ENCODE measurements around the gene PPP2R5C.

GRCh38 chr14:101714394-101714793, 47.1 kb upstream of the PPP2R5C start:
- TF ChIP-seq MAZ (CRISPR knock-in tag; conservative IDR thresholded peaks at IDR 0.05 in 1 of 2, IDR thresholded peaks at IDR 0.05 in 1 of 2), result no peak
- no peak for TF ChIP-seq LEF1 (IDR thresholded peaks at IDR 0.05)
- no peak for TF ChIP-seq ZNF436 (CRISPR knock-in tag; IDR thresholded peaks at IDR 0.05)
- TF ChIP-seq HDGF (IDR thresholded peaks at IDR 0.05), result no peak
- no peak for TF ChIP-seq MLX (CRISPR knock-in tag; conservative IDR thresholded peaks at IDR 0.05)
- TF ChIP-seq EZH2 (IDR thresholded peaks at IDR 0.05; ENCODE audit: borderline replicate concordance, low read depth, low read length), result no peak
- TF ChIP-seq NEUROD1 (IDR thresholded peaks at IDR 0.05; ENCODE audit: borderline replicate concordance, low read depth, low read length, partially characterized antibody), result no peak
- TF ChIP-seq NKRF (IDR thresholded peaks at IDR 0.05; ENCODE audit: borderline replicate concordance), result no peak
- no peak for TF ChIP-seq ZNF134 (CRISPR knock-in tag; conservative IDR thresholded peaks at IDR 0.05)
- TF ChIP-seq POLR2AphosphoS2 (IDR thresholded peaks at IDR 0.05; ENCODE audit: low read length), result no peak
